ENCODE data around the gene KCNK7. TPM values are rescaled to one million over a fixed set of nuclear protein-coding genes. Genes with fewer than 3 reads are reported as not detected.

KCNK7 gene
- total RNA-seq, 1 donor = 0.09 TPM

- H3K4me3 ChIP-seq (ENCODE audit: low read depth, low read length) = peak overlapping the region; percentile 81
- TF ChIP-seq CTCF (IDR thresholded peaks at IDR 0.05; ENCODE audit: insufficient read depth, low read length) = no peak
- DNase-seq (ENCODE audit: low read depth) = no peak
These were observed 17.9 kb downstream of the KCNK7 start for GRCh38 chr11:65577756-65578109.

- H3K4me3 ChIP-seq (ENCODE audit: low read depth, low read length) = peak overlapping the region; percentile 81
- DNase-seq (ENCODE audit: low read depth) = peak; percentile 59
- no peak for TF ChIP-seq CTCF (IDR thresholded peaks at IDR 0.05; ENCODE audit: insufficient read depth, low read length)
These were observed 18.5 kb downstream of the KCNK7 start for GRCh38 chr11:65576867-65577755.

GRCh38 chr11:65576232-65576866, 19.3 kb downstream of the KCNK7 start:
- no peak for TF ChIP-seq CTCF (IDR thresholded peaks at IDR 0.05; ENCODE audit: insufficient read depth, low read length)
- H3K4me3 ChIP-seq (ENCODE audit: low read depth, low read length) = peak overlapping the region; percentile 81
- DNase-seq (ENCODE audit: low read depth) = no peak

- TF ChIP-seq CTCF (IDR thresholded peaks at IDR 0.05; ENCODE audit: insufficient read depth, low read length) = no peak
- DNase-seq (ENCODE audit: low read depth) = peak; percentile 54
- H3K4me3 ChIP-seq (ENCODE audit: low read depth, low read length) = peak within 1 kb of the TSS; percentile 81
These were observed 19.9 kb downstream of the KCNK7 start, which contains the start of gene EHBP1L1 for GRCh38 chr11:65575568-65576231. TSS of gene EHBP1L1 (plus strand) at chr11:65576053. CDS start at chr11:65576303, 250 bp downstream.

GRCh38 chr11:65574811-65575567, 20.6 kb downstream of the KCNK7 start:
- DNase-seq (ENCODE audit: low read depth) = peak; percentile 33
- TF ChIP-seq CTCF (IDR thresholded peaks at IDR 0.05; ENCODE audit: insufficient read depth, low read length) = no peak
- peak overlapping the region; percentile 69 for H3K4me3 ChIP-seq (ENCODE audit: low read depth, low read length)
